ENCODE results near the gene GCGR.

GCGR gene

DNA sequence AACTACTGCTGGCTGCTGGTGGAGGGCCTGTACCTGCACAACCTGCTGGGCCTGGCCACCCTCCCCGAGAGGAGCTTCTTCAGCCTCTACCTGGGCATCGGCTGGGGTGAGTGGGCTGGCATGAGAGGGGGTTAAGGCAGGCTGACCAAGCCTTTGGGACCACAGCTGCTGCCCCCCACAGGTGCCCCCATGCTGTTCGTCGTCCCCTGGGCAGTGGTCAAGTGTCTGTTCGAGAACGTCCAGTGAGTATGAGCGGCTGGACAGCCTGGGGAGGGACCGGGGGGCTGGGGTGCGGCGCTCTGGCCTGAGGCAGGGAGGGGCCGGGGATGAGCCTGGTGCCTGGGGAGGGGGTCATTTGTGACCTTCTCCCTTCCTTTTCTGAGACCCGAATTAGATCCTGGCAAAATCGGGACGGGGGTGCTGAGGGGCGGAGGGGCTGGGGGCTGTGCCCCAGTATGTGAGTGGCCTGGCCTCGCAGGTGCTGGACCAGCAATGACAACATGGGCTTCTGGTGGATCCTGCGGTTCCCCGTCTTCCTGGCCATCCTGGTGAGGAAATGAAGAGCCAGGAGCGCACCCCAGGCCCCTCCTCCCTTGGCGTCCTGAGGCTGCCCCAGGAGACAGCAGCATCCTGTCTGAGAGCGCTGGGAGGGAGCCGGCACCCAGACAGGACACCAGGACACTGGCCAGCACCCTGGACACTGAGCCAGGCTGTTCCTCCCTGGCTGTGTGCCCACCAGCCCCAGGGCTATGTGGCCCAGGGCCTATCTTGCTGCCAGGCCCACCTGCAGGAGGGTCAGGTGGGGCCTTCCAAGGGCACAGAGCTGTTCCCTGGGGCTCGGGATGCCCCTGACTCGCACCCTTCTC, 8.0 kb downstream of the GCGR start:
- no peak for DNase-seq (ENCODE audit: low spot score)

DNA sequence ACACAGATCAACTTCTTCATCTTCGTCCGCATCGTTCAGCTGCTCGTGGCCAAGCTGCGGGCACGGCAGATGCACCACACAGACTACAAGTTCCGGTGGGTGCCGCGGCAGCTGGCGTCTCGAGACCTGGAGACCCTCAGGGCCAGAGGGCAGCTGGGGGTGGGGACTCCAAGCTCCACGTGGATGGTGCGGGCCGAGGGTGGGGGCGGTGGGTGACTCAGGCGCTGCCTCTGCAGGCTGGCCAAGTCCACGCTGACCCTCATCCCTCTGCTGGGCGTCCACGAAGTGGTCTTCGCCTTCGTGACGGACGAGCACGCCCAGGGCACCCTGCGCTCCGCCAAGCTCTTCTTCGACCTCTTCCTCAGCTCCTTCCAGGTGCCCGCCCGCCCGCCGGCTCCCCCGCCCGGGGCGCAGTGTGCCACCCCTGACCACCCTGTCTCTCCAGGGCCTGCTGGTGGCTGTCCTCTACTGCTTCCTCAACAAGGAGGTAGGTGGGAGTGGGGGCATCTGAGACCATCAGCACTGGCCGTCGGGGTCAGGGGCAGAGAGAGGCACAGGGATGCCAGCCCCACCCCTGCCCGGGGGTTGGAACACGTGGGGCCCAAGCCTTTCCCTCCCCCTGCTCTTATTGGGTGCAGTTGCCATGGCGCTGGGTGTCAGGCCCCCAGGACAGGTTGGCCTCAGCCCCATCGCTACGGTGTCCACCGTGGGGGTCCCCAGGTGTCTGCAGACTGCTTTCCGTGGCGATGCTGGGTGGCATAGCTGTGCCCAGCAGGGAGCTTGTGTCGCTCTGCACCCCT, 8.8 kb downstream of the GCGR start:
- no peak for DNase-seq (ENCODE audit: low spot score)

- DNase-seq (ENCODE audit: low spot score): no peak
These were observed 9.4 kb downstream of the GCGR start for GRCh38 chr17:81813371-81813684.

DNA sequence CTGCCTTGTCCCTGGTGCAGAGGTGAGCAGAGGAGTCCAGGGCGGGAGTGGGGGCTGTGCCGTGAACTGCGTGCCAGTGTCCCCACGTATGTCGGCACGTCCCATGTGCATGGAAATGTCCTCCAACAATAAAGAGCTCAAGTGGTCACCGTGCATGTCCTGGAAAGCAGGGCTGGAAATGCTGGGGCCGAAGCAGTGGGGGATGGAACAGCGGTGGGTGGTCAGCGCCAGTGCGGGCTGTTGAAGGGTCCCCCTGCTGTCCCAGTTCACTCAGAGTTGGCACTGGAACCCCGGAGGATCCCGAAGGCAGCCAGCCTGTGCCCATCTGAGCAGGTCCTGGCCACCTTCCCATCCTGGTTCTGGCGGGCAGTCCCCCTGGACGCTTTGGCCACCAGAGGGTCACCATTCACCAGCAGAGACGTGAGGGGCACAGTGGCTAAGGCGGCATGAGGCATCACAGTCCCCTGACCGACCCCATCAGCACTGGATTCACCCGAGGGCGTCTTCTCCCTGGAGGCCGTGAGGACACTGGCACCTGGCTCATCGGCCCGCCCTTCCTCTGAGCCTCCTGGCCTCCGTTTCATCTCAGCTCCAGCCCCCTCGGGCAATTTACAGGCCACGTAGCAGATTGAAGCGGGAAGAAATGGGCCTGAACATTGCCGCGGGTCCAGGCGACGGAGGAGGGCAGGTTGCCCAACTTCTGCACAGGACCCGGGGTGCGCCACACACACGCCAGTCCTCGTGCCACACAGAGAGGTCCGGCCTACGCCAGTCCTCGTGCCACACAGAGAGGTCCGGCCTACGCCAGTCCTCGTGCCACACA, 10.1 kb downstream of the GCGR start:
- no peak for DNase-seq (ENCODE audit: low spot score)

DNA sequence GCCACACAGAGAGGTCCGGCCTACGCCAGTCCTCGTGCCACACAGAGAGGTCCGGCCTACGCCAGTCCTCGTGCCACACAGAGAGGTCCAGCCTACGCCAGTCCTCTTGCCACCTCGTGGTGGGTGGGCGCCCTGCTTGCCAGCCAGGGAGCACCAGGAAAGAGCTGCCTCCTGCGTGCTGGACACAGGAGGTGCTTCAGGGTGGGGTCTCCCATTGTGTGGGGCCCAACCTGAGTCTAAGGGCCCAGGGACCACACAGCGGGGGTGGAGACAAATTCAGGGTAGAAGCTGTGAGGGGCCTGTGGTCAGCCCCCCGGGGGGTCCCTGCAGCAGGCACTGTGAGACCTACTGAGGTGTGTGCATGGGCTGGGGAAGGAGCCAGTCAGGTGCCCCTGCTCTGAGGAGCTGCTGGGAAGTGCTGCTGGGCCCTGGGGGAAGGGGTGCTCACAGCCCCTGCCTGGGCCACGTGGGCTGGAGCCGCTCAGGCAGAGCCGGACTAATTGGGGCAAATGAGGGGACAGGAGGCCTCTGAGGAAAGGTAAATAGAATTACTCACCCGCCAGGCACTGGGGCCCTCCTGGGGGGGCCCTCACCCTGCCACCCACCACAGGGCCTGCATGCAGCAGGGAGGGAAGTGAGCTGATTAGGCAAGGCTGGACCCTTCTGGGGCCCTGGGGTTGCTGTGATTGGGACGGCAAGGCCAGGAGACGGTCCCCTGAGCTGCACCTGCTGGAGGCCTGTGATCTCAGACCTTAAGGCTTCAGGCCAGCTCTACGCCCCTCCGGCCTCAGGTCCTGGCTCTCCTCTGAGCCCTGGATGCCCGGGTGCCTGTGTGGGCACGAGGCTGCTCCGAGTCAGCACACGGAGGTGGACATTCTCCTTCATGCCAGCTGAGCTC, 11.0 kb downstream of the GCGR start:
- DNase-seq (ENCODE audit: low spot score): peak; percentile 82

DNA sequence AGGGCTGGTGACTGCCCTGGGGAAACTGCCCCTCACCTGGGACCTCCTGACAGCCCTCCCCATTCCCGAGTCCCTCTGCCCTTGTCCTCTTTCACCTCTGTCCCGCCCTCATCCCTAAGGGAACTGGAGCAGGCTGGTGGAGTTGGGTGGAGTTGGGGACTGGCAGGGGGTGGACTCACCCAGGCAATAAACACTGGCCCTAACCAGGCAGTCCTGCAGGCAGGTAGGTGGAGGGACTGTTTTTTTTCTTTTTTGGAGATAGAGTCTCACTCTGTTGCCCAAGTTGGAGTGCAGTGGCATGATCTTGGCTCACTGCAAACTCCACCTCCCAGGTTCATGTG, 11.7 kb downstream of the GCGR start:
- no peak for DNase-seq (ENCODE audit: low spot score)

DNA sequence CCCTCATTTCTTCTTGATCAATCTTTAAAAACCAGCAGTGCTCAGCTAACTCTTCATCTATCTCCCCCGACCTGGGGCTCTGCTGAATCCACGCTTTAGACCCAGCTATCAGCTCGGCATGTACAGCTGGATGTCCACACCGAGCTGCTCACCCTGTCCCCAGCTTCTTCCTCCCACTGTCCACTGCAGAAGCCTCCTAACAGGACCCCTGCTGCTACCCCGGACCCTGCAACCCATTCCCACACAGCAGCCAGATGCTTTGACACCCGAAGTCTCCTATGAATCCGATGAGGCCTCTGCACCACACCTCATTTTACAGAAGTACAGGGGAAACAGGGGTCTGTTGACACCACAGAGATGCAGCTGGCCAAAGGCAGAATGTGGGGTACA, 13.8 kb downstream of the GCGR start:
- no peak for DNase-seq (ENCODE audit: low spot score)

DNA sequence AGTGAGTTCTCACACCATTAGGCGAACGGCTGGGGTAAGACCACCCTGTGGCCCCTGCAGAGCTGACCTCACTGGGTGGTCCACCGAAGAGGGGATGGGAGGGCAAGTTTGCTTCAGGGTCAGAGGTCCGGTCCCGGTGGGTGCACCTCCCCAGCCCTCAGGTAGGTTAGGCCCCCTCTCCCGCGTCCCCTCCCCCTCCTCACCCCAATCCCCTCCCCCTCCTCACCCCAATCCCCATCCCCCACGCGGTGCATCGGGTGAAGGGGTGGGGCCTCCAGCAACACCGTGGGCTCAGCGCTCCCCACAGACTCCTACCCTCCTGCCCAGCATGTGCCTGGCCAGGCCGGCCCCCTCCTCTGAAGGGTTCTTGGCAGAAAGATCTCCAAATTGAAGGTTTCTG, 15.8 kb downstream of the GCGR start:
- no peak for DNase-seq (ENCODE audit: low spot score)

DNA sequence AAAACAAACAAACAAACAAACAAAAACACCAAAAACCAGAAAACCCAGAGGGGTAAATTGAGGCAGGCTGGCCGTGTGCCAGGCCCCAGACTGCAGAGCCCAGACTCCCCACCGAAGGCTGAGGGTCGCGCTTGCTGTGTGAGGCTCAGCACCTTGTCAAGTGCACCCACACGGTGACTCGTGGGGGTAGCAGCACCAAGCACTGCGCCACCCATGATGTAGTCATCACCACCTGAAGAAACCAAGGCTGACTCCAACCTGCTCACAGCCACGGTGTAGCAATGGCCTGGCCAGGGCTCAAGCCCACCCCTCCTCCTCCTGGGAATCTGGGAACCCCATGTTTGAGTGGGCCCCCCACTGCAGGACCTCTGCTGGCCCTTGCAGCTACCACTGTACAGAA, 17.2 kb downstream of the GCGR start:
- no peak for DNase-seq (ENCODE audit: low spot score)

DNA sequence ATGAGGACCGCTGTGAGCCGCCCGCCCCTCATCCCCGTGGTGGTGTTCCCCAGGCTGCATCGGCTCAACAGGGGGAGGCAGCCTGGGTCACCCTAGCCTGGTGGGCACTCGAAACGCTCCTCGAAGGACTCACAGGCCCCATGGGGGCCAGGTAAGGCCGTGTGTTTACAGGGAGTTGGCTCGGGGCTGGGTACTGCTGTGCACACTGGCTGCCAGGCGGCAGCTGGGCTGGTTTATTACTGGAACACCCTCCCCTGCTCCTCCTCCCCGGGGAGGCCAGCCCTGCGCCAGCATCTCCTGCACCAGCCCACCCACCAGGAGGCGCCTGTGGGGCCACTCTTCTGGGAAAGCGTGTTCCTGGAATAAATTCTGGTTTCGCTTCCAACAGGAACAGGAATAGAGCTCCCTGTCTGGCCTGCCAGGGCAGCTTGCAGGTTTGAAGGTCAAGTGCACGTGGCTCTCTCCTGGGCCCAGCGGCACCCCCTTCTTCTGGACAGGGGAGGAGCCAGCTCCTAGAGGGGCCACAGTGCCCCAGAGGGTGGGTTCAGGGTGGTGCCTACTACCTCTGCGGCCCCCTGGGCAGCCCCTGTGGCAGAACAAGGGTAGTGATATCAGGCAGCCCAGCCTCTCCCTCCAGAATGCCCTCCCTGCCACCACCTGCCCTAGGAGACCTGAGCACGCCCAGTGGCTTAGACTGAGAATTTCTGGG, 17.8 kb downstream of the GCGR start:
- DNase-seq (ENCODE audit: low spot score): peak; percentile 83

DNA sequence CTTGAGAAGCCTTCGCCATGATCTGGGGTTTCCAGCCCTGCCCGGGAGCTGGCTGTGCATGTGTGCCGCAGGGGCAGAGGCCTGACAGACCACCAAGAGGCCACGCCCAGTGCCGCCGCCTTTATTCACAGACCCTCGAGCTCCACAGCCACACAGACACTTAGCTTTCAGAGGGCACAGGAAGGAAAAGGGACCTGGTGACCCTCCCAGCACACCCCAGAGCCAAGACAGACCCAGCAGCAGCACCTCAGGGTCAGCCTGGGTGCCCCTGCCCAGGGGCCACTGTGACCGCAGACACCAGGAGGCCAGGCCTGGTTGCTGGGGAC, 18.3 kb downstream of the GCGR start:
- DNase-seq (ENCODE audit: low spot score): no peak

GRCh38 chr17:81822996-81823819, 19.3 kb downstream of the GCGR start:
- DNase-seq (ENCODE audit: low spot score): no peak

- no peak for DNase-seq (ENCODE audit: low spot score)
These were observed 20.0 kb downstream of the GCGR start for GRCh38 chr17:81823820-81824550.

- no peak for DNase-seq (ENCODE audit: low spot score)
These were observed 20.6 kb downstream of the GCGR start for GRCh38 chr17:81824595-81824994.

- no peak for DNase-seq (ENCODE audit: low spot score)
These were observed 22.0 kb downstream of the GCGR start for GRCh38 chr17:81825841-81826466.

DNA sequence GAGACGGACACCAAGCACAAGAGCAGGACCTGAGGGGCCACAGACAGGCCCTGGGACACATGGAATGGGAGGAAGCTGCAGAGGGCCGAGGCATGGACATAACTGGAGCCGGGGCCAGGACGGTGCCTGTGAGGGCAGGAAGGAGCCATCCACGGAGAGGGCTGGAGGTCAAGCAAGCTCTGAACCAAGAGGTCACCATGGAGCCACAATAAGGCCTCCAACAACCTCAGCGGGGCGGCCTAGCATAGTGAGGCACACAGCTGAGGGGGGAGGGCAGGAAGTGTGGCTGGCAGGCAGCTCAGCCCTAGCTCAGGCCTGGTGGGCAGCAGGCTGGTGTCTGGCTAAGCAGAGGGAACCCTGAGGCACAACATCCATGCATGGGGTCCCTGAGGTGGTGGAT, 24.7 kb downstream of the GCGR start:
- DNase-seq (ENCODE audit: low spot score): no peak

DNA sequence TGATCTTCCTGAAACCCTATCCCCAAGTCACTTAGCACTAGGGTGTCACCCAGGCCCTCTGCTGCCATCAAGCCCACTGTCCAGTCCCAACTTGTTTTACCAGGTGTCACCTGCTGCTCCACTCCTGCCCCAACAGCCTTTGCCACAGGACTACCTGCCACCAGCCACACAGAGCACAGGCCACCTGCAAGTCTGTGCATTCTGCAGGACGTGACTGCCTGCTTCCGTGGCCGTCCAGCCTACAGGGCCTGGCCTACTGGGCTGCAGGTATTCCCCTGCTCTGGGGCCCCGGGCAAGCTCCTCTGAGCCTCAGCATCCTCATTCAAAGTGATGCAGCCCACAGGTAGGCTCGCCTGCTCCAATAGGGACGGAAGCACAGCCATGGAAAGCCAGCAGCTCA, 25.9 kb downstream of the GCGR start:
- no peak for DNase-seq (ENCODE audit: low spot score)

DNA sequence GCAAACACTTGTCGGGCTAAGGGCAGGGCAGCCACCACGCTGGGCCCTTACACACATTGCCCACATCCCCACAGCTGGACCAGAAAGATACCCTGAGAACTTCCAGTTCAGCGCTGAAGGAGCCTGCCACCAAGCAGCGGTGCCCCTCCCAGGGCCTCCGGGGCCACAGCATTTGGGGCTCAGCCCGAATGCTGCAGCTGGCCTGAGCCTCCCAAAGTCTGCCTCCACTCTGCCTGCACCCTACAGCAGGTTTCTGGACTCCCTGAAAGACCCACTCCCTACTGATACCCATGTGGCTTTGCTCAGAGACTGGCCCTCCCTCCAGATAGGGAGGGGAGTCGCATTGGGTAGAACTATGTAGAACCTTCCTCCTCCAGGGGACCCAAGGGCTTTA, 27.6 kb downstream of the GCGR start:
- no peak for DNase-seq (ENCODE audit: low spot score)

DNA sequence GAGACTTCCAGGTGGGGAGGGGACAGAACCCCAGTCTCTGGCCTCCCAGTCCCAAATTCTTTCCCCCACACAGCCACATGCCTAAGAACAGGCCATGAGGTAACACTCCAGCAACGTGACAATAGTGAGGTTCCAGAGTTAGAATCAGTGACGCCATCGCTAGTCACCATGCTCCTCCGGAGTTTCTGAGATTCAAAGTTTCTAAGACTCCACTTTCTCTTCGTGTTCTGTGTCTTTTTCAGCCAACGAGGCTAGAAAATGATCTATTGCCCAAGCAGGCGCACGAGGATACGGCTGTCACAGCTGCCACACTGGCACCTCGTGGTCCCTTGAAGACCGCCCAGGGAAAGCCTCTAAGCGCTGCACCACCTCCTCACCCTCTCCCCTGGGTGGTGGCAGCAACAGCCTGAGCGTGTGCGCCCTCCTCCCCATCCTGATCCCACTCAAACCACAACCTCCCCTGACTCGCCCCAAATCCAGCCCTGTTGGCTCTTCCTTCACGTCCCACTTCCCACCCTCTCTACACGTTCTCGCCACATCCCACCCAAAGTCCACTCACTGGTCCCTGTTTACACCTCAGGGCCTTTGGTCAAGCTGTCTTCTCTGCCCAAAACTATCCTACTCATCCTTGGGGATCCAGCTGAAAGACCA, 28.1 kb downstream of the GCGR start:
- peak; percentile 59 for DNase-seq (ENCODE audit: low spot score)

Measured in kidney tubule cell (primary cell).